DMS79 (cell line): Measurements from ENCODE around the gene BCAN.
A peak's percentile ranks its signal among the peaks of the same experiment; 100 is the strongest.
"Not testable (repeated sequence)": the region's sequence is repeated elsewhere in the genome, so short reads cannot be mapped to it uniquely, and the experiment has no call there.

Experiments used
- DNase-seq: peaks from one replicate; lab custom pipeline; 2025; lab: John Stamatoyannopoulos, UW

The BCAN gene, protein sequence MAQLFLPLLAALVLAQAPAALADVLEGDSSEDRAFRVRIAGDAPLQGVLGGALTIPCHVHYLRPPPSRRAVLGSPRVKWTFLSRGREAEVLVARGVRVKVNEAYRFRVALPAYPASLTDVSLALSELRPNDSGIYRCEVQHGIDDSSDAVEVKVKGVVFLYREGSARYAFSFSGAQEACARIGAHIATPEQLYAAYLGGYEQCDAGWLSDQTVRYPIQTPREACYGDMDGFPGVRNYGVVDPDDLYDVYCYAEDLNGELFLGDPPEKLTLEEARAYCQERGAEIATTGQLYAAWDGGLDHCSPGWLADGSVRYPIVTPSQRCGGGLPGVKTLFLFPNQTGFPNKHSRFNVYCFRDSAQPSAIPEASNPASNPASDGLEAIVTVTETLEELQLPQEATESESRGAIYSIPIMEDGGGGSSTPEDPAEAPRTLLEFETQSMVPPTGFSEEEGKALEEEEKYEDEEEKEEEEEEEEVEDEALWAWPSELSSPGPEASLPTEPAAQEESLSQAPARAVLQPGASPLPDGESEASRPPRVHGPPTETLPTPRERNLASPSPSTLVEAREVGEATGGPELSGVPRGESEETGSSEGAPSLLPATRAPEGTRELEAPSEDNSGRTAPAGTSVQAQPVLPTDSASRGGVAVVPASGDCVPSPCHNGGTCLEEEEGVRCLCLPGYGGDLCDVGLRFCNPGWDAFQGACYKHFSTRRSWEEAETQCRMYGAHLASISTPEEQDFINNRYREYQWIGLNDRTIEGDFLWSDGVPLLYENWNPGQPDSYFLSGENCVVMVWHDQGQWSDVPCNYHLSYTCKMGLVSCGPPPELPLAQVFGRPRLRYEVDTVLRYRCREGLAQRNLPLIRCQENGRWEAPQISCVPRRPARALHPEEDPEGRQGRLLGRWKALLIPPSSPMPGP

DNA sequence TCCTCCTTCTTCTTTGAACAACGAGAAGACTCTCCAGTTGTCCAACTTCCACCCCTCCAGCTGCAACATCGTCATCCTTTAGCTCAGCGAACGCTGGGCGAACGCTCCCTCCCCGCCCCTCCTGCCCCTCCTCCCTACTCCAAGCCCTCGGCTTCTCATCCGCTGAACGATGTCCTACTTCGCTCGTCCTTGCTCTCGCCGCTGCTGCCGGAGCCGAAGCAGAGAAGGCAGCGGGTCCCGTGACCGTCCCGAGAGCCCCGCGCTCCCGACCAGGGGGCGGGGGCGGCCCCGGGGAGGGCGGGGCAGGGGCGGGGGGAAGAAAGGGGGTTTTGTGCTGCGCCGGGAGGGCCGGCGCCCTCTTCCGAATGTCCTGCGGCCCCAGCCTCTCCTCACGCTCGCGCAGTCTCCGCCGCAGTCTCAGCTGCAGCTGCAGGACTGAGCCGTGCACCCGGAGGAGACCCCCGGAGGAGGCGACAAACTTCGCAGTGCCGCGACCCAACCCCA, at the start of gene BCAN:
Gene BCAN (plus strand): TSS at position 357 of the 504 bp plus-strand sequence. CDS start 3,938 bp downstream, outside the sequence.
- DNase-seq = no peak

DNA sequence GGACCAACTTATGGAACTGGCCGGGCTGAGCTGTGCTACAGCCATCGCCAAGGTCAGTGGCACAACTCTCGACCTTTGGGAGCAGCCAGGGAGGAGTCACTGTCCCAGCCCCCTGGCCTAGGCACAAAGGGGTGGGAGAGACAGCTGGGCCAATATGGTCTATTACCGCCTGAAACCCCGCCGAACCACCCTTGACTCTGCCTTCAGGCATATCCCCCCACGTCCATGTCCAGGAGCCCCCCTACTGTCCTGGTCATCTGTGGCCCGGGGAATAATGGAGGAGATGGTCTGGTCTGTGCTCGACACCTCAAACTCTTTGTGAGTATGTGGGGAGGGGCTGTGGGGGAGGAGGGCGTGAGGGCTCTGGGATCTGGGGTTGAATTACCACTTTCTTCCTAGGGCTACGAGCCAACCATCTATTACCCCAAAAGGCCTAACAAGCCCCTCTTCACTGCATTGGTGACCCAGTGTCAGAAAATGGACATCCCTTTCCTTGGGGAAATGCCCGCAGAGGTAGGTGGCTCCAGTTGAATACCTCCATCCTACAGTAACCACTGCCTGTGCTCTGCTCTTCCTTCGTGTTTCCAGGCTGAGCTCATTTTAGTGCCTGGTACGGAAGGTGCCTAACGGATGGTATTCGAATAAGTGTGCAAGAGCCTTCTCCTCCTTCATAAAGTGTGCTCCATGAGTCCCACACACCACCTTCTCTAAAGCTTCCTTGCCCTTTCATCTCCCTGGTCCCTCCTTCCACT, 49.6 kb upstream of the BCAN start:
- no peak for DNase-seq

DNA sequence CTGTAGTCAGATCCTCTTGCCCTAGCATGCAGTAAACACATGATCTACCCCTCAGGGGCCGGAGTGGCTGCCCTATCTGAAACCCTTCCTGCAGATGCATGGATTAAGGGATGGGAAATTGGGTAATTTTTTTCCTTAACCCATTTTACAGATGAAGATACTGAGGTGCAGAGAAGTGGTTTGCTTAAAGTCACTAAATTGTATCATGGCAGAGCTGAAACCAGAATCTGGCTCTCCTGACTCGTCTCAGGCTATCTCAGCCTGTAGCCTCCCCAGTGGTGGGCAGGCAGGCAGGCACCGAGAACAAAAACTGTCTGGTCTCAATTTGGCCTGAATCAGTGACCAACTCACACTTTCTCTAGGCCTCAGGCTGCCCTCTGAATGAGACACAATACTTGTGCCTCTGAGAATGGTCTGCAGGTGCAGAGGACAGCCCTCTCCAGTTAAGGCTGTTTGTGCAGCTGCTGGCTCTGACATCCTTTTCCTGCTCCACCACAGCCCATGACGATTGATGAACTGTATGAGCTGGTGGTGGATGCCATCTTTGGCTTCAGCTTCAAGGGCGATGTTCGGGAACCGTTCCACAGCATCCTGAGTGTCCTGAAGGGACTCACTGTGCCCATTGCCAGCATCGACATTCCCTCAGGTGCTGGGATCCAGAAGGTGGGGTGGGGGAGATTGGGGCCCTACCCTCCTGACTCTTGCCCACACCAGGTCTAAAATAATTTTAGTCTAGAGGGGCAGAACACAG, 48.8 kb upstream of the BCAN start:
- DNase-seq = no peak

DNA sequence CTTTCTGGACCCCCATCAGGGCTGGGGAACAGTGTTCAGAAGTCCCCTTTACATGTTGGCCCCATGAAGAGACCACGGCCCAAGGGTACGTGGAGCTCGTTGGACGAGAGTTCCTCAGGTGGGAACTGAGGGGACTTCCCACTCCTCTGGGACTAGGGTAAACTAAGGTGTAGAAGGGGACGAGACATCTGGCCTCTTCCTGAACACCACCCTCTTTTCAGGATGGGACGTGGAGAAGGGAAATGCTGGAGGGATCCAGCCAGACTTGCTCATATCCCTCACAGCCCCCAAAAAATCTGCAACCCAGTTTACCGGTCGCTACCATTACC, 48.3 kb upstream of the BCAN start:
- DNase-seq = no peak

DNA sequence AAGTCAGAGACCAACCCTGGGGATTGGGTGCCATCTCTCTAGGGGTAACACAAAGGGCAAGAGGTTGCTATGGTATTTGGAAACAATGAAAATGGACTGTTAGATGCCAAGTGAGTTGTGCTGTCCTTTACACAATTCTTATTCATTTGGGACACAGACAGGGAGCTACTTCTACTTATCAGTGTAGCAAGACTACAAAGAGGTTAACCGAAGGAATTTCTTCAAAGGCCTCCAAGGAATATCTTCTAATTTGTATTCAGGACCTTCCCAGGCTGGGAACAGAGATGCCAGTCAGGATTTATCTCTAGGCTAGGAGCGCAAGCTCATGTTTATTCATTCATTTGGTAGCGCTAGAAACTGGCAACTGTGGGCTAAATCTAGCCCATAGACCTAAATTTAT, 47.7 kb upstream of the BCAN start:
- DNase-seq = no peak

DNA sequence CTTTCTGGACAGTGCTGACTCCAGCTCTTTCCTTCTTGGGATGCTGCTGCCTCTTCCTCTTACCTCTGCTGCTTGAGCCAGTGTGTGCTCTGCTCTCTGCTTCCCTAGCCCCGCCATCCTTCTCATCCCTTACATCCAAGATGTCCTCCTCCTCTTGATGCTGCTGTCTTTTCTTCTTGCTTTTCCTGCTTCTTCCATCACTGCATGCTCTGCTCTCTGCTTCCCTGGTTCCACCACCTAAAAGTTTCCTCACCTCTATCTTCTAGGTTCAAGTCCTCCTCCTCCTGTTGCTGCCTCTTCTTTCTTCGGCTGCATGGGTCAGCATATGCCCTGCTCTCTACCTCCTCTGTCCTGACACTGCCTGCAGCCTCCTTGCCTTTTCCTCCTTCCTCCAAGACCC, 46.9 kb upstream of the BCAN start:
- DNase-seq = no peak

DNA sequence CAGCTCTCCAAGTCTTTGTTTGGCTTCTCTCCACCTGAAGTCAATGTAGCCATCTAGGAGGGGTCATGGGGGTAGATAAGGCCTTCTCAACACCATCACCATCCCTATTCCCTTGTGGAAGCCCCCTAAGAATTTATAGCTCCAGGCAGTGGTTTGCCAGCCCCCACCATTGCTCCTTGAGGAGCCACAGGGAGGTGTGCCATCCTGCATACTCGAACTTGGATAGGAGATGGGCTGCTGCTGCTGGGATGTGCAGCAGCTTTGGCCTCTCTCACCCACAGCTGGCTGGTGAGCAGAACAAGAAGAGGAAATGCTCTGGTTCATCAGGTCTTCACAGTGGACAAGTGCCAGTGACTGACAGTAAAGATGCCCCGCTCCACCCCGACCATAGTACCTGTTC, 45.5 kb upstream of the BCAN start:
- DNase-seq = no peak

DNA sequence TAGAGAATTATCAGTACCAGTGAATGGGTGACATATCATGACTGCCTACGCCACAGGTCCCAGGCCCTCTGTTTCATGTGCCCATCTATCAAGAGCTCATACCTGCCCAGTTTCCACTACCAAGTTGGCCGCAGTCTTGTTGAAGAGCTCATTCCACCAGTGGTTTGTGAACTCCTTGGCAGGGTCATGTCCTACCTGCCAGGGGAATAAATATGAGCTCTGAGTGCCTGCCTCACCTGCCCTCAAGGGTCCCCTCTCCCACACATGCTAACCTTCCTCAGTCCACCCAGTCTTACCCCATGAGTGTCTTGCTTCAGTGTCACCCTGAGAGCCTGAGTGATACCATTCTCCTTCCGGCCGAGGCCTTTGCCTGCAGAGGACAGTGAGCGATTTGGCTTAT, 43.8 kb upstream of the BCAN start:
- no peak for DNase-seq

DNA sequence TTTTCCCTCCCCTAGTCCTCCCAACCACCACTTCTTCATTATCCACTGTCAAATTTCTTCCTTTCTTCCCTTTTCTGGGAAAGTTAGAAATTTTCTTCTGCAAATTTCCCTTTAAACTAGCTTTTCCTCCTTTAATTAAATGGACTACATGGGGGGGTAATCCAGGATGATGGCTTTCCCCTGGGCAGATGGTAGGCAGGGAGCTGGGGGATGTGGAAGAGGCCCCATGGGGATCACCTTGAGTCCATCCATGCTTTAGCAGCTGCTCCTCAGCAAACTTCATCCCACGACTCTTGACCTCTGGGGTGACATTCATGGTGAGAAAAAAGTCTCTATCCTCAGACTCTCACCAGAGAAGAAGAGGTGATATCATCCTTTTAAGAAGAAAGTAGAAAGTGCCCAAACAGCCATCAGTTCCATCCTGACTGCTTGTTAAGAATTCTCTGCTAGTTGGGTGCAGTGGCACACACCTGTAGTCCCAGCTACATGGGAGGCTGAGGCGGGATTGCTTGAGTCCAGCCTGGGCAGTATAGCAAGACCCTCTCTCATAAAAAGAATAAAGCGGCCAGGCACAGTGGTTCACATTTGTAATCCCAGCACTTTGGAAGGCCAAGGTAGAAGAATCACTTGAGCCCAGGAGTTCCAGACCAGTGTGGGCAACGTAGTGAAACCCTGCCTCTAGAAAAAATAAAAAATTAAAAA, 43.0 kb upstream of the BCAN start:
- DNase-seq = no peak

DNA sequence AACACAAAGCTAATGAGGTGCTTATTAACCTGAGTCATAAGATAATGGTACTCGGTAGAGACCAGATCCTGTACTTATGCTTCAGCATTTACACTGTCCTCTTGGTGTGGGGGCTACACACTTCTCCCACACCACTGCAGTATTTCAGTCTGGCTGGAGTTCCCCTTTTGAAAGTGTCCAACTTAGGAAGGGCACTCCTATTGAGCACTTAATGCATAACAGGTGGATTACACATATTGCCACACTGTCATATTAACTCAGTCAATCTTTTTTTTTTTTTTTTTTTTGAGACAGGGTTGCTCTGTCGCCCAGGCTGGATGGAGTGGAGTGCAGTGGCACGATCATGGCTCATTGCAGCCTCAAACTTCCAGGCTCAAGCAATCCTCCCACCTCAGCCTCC, 42.1 kb upstream of the BCAN start:
- DNase-seq = no peak

DNA sequence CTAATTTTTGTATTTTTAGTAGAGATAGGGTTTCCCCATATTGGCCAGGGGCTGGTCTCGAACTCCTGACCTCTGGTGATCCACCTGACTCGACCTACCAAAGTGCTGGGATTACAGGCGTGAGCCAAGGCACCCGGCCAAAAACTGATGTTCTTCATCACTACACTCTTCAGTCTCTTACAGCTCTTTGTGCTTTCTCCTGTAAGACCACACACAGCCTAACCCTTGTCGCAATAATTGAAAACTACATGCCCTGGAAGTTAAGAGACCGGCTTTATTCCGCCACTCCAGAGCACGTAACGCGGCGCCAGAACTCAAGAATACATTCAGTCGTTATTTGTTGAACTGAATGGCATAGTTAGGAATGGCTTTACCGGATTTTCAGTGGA, 41.2 kb upstream of the BCAN start:
- DNase-seq = no peak

DNA sequence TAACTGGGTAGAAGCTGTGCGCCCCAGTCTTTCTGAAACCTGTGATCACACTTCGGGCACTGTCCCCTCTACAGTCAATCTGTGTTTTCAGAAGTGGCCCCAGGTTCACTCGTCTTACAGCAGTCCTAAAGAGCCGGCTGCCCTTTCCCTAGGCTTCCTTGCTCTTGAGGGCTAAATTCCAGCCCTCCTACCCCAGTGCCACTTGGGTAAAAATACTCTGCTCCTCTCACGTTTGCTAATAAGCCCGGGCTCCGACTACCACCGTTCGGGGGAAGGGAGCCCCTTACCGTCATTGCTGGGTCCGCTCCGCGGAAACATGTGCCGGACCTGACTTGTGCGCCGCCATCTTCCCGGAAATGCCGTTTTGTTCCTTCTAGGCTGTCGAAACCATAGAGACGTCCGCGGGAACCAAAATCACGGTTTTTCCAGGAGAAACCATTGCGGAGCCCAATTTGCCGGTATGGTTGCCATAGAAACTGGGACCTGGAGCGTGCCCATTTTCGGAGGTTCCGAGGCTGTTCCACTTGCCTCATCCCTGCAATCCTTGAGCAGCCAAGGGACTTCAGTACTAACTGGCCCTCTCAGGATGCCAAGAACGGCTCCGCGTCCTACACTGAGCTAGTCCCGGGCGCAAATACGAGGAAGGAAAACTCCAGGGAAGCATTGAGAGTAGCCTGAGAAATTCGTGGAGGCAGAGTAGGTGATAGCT, 40.6 kb upstream of the BCAN start, which contains the start of gene GPATCH4:
Gene GPATCH4 (minus strand): TSS at position 358 of the 709 bp plus-strand sequence.
- DNase-seq = peak; percentile 88

DNA sequence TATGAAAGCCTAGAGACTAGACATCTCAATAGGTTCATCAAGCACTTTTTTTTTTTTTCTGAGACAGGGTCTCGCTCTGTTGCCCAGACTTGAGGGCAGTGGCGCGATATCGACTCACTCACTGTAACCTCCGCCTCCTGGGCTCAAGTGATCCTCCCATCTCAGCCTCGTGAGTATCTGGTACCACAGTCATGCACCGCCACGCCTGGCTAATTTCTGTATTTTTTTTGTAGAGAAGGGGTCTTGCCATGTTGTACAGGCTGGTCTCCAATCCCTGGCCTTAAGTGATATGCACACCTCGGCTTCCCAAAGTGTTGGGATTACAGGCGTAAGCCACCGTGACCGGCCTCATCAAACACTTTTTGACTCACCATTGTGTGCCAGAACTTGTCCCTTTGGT, 40.0 kb upstream of the BCAN start:
- DNase-seq = no peak

DNA sequence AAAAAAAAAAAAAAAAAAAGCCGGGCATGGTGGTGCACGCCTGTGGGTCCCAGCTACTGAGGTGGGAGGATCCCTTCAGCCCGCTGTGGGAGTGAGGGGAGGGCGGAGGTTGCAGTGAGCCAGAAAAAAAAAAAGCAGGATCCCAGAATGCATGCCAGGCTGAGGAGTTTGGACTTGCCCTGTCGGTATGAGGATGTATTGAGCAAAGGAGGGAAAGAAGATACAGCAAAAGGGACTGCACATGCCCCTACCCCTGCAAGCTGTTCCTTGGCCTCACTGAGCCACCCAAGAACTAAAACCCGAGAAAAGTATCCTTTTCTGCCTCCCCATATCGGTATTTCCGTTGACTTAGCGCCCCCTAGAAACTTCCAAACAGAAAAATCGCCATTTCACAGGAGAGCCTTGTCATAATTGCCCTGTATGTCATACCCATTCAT, 39.3 kb upstream of the BCAN start:
- no peak for DNase-seq

DNA sequence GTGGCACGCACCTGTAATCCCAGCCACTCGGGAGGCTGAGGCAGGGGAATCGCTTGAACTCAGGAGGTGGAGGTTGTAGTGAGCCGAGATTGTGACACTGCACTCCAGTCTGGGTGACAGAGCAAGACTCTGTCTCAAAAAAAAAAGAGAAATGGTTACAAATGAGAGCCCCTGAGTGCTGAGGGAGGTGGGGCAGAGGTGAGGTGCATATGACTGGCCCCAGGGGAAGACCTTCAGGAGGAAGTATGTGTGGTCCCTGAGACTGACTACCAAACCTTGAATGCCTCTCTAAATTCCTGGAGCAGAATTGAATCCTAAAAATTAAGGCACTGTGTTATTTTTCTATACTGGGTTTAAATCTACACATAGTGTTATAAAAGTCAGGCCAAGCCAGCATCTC, 34.6 kb upstream of the BCAN start:
- not testable (repeated sequence) for DNase-seq

DNA sequence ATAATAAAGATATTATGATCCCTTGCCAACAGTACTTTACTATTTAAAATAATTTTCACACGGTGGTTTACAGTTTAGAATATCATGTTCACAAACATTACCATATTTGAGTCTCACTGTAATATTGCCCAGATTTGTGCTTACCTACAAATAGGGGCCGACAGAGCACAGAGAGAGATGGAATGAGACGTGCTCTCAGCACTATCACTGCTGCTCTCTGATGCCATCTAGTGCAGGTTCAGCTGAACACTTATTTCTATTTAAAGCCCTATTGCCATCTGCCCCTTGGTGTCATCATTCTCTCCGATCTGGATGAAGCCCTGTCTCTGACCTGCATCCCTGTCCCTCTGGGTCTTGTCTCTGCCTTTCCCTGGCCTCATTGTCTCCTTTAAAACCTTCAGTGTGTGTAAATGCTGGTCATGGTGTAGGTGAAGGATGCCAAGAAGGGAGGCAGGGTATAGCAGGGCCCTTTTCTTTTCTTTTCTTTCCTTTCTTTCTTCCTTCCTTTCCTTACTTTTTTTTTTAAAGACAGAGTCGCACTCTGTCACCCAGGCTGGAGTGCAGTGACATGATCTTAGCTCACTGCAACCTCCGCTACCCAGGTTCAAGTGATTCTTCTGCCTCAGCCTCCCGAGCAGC, 33.8 kb upstream of the BCAN start:
- DNase-seq = peak; percentile 52

DNA sequence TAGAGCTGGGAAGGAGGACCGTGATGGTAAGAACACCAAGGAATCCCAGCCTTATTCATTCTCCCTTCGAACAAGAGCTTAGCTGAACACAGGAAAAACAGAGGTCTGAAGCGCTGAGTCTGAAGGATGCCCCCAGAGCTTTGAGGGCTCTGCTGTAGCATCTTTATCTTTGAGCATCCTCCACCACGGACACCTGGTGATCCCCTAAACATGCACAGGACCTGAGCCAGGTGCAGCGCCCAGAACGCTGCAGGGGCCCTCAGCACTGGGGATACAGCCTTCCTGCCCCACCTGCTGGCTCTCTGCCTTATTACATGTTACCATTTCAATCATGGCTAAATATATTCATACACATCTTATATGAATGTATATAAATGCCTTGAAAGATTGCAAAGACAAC, 32.9 kb upstream of the BCAN start:
- no peak for DNase-seq

DNA sequence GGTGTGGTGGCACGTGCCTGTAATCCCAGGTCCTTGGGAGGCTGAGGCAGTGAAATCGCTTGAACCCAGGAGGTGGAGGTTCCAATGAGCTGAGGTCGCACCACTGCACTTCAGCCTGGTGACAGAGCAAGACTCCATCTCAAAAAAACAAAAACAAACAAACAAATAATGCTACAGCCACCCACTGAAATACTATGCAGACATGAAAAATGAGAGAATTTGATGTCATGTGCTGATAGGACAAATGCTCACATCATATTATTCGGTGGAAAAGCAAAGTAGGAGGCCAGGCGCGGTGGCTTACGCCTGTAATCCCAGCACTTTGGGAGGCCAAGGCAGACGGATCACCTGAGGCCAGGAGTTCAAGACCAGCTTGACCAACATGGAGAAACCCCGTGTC, 31.8 kb upstream of the BCAN start:
- DNase-seq = not testable (repeated sequence)

DNA sequence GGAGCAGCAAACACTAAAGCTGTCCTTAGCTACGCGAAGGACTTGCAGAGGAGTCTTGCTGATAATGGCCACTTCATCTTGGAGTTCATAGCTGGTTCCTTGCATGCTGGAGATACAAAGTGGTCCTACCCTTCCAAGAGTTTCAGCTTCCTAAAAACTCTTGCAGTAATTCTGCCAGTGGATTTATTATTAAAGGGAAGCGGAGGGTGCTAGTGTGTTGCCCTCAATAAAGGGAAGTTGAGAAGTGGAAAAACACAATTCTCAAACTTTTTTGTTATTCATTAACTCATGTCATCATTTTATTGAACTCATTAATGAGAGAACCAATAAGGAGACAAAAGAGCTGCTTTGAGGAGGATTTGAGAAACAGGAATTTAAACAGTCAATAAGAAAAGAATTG, 29.3 kb upstream of the BCAN start:
- no peak for DNase-seq

DNA sequence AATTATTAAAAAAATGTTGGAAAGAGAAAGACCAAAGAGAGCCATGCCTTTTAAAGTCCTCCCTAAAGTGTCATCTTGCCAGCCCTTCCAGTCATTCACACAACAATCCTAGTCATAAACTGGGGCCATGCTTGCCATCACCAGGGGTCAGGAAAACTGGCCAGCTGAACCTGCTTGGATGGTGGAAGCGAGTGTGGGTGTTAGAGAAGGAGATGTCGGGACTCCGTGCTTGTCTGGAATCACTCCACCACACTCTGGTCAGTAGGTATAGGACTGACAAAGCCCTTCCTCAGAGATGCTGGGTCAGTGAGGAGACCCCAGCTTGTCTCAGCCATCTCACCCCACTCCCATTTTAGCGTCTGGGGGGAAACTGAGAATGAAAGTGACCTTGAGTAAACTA, 26.0 kb upstream of the BCAN start:
- DNase-seq = no peak
